GM18868 (cell line): ENCODE measurements around the gene PEX14.

Source experiments
- ATAC-seq: cut with Tn5 transposase; IDR thresholded peaks from one replicate; pipeline ENCODE4 v1.9.1; 2021; ENCODE audit warnings: mild to moderate bottlenecking, moderate library complexity; ENCODE audit not compliant: unreplicated experiment

PEX14 gene

GRCh38 chr1:10659646-10660540, 185.1 kb downstream of the PEX14 start:
- no peak for ATAC-seq

- ATAC-seq: no peak
Observed at GRCh38 chr1:10661453-10661852, 186.7 kb downstream of the PEX14 start.

- no peak for ATAC-seq
Observed at GRCh38 chr1:10662090-10662688, 187.4 kb downstream of the PEX14 start.

- no peak for ATAC-seq
Observed at GRCh38 chr1:10662824-10663677, 188.3 kb downstream of the PEX14 start.

GRCh38 chr1:10663678-10664035, 188.9 kb downstream of the PEX14 start:
- no peak for ATAC-seq

- no peak for ATAC-seq
Observed at GRCh38 chr1:10664251-10664650, 189.5 kb downstream of the PEX14 start.

GRCh38 chr1:10665226-10665625, 190.5 kb downstream of the PEX14 start:
- ATAC-seq: no peak

- ATAC-seq: no peak
Observed at GRCh38 chr1:10665930-10666850, 191.4 kb downstream of the PEX14 start.

GRCh38 chr1:10667861-10668761, 193.4 kb downstream of the PEX14 start:
- no peak for ATAC-seq

GRCh38 chr1:10669570-10669969, 194.8 kb downstream of the PEX14 start:
- ATAC-seq: no peak

- ATAC-seq: no peak
Observed at GRCh38 chr1:10670190-10670589, 195.4 kb downstream of the PEX14 start.

GRCh38 chr1:10671090-10671489, 196.3 kb downstream of the PEX14 start:
- ATAC-seq: no peak

- no peak for ATAC-seq
Observed at GRCh38 chr1:10671622-10672342, 197.0 kb downstream of the PEX14 start.

GRCh38 chr1:10672343-10673050, 197.7 kb downstream of the PEX14 start:
- ATAC-seq: no peak

- ATAC-seq: no peak
Observed at GRCh38 chr1:10673109-10673711, 198.5 kb downstream of the PEX14 start.

- ATAC-seq: no peak
Observed at GRCh38 chr1:10674222-10674621, 199.5 kb downstream of the PEX14 start.

GRCh38 chr1:10674700-10675609, 200.2 kb downstream of the PEX14 start:
- no peak for ATAC-seq
